PC-3 (cell line): Measurements from ENCODE around the gene SGMS1. TPM values are rescaled to one million over a fixed set of nuclear protein-coding genes. Genes with fewer than 3 reads are reported as not detected.
A peak's percentile ranks its signal among the peaks of the same experiment; 100 is the strongest.

Source experiments
- ATAC-seq: fragments of 200-7000 bp; cut with Tn5 transposase; 2 replicates; pipeline ENCODE4 v1.9.1; 2020; ENCODE audit warnings: mild to moderate bottlenecking, moderate library complexity
- BruUV-seq: library from RNA; stranded (reverse); fragments of 400-500 nt; replicated peaks from 2 replicates; lab custom pipeline; 2021; lab: Mats Ljungman, UMichigan
- CTCF ChIA-PET: fragments of 300-600 bp; sonication (Branson Sonifier 250); formaldehyde crosslinking; loops from one replicate; lab custom pipeline; 2022; ENCODE audit warnings: antibody characterized with exemption; lab: Charles Lee
- POLR2A ChIA-PET: fragments of 300-600 bp; sonication (Branson Sonifier 250); formaldehyde crosslinking; loops from one replicate; lab custom pipeline; 2022; ENCODE audit warnings: antibody characterized with exemption; ENCODE audit not compliant: unreplicated experiment; lab: Charles Lee
- DNase-seq: peaks from one replicate; pipeline ENCODE4 v3.0.0-alpha.2; 2015
- H2AFZ ChIP-seq: fragments of 300-600 bp; sonication (generic); 2 replicates; pipeline ENCODE4 v1.6.0; 2016; ENCODE audit warnings: antibody characterized with exemption, low read length
- H3F3A ChIP-seq: fragments of 300-600 bp; sonication (generic); one replicate; pipeline ENCODE4 v1.6.0; 2017; ENCODE audit warnings: antibody characterized with exemption, low read length, control low read depth, mild to moderate bottlenecking; ENCODE audit not compliant: unreplicated experiment
- H3K27ac ChIP-seq: fragments of 300-600 bp; sonication (generic); 2 replicates; pipeline ENCODE4 v1.5.1; 2016; ENCODE audit warnings: mild to moderate bottlenecking, low read length
- H3K27me3 ChIP-seq: fragments of 300-600 bp; sonication (generic); 2 replicates; pipeline ENCODE4 v1.6.1; 2016; ENCODE audit warnings: low read length, mixed read lengths
- H3K36me3 ChIP-seq: fragments of 300-600 bp; sonication (generic); 2 replicates; pipeline ENCODE4 v1.6.1; 2016; ENCODE audit warnings: low read depth, mixed run types, low read length, mixed read lengths
- H3K4me1 ChIP-seq: fragments of 300-600 bp; sonication (generic); 2 replicates; pipeline ENCODE4 v1.5.1; 2016; ENCODE audit warnings: low read length; ENCODE audit not compliant: insufficient read depth
- H3K4me2 ChIP-seq: fragments of 300-600 bp; sonication (generic); 2 replicates; pipeline ENCODE4 v1.6.0; 2016; ENCODE audit warnings: low read length
- H3K4me3 ChIP-seq: fragments of 300-600 bp; sonication (generic); 2 replicates; pipeline ENCODE4 v1.5.1; 2016; ENCODE audit warnings: mild to moderate bottlenecking, low read length, mixed read lengths
- H3K79me2 ChIP-seq: fragments of 300-600 bp; sonication (generic); 2 replicates; pipeline ENCODE4 v1.6.1; 2017; ENCODE audit warnings: low read length, mixed read lengths
- H3K9ac ChIP-seq: fragments of 300-600 bp; sonication (generic); 2 replicates; pipeline ENCODE4 v1.6.0; 2016; ENCODE audit warnings: mild to moderate bottlenecking, low read length
- H3K9me2 ChIP-seq: fragments of 300-600 bp; sonication (generic); replicated peaks from 2 replicates; pipeline ENCODE4 v1.6.1; 2016; ENCODE audit warnings: mixed run types, low read length, mixed read lengths
- H3K9me3 ChIP-seq: fragments of 300-600 bp; sonication (generic); 2 replicates; pipeline ENCODE4 v1.6.1; 2016; ENCODE audit warnings: low read length, mixed read lengths
- H4K20me1 ChIP-seq: fragments of 300-600 bp; sonication (generic); 2 replicates; pipeline ENCODE4 v1.6.1; 2016; ENCODE audit warnings: low read length, mixed read lengths
- CTCF ChIP-seq: fragments of 300-600 bp; sonication (generic); conservative IDR thresholded peaks from 2 replicates; pipeline ENCODE4 v1.5.1; 2017; ENCODE audit warnings: antibody characterized with exemption, low read depth, mild to moderate bottlenecking, low read length
- EZH2 ChIP-seq: fragments of 300-600 bp; sonication (generic); IDR thresholded peaks from one replicate; pipeline ENCODE4 v1.6.1; 2017; ENCODE audit warnings: antibody characterized with exemption, mild to moderate bottlenecking, low read length; ENCODE audit not compliant: unreplicated experiment
- EZH2phosphoT487 ChIP-seq: fragments of 300-600 bp; sonication (generic); IDR thresholded peaks from 2 replicates; pipeline ENCODE4 v1.6.1; 2018; ENCODE audit warnings: mild to moderate bottlenecking, antibody characterized with exemption, low read length, borderline replicate concordance
- intact Hi-C: fragments of 100-400 bp; cut with micrococcal nuclease; formaldehyde crosslinking; loops from 2 replicates; pipeline ENCODE4 v1.9.0; 2023
- total RNA-seq: library from RNA; depleted of rRNA; stranded (reverse); fragments of >200 nt; gene quantifications from 2 replicates; pipeline ENCODE4 v1.2.3, GENCODE V29; 2014

Gene SGMS1
- total RNA-seq, 1 experiment from 2014 or later, result 61.4 TPM

GRCh38 chr10:50501924-50502452, 121.8 kb downstream of the SGMS1 start:
- H3K9me2 ChIP-seq, result no peaks in the 10 kb centered on the region
- CTCF ChIA-PET, result no interaction called here
- no peak overlapping the region for H3K4me3 ChIP-seq
- no peaks in the 10 kb centered on the region for H4K20me1 ChIP-seq
- TF ChIP-seq CTCF (no peak), EZH2phosphoT487 (no peak), EZH2 (no peak)
- H3K9ac ChIP-seq, result no peak overlapping the region
- peaks cover 8% of the 10 kb centered on the region; the same call in 1 of the 2 replicates for H3K79me2 ChIP-seq
- no peaks in the 10 kb centered on the region for H3K36me3 ChIP-seq
- POLR2A ChIA-PET, result no interaction called here
- peak; percentile 51 for DNase-seq
- peak; percentile 55 for ATAC-seq
- peak overlapping the region; percentile 5 for H3K4me2 ChIP-seq
- H3K4me1 ChIP-seq, result peaks cover 39% of the 10 kb centered on the region
- no peaks in the 10 kb centered on the region for H3K9me3 ChIP-seq
- H3K27ac ChIP-seq, result peak overlapping the region; percentile 49
- no peaks in the 10 kb centered on the region for H3F3A ChIP-seq
- intact Hi-C loops, result loop anchor here (1.0 to 5.0 kb wide), 3 partner anchors 31 to 175 kb away; partner anchors contain the start of gene SGMS1
- H2AFZ ChIP-seq, result no peak overlapping the region
- no TSS peak for BruUV-seq
- H3K27me3 ChIP-seq, result no peaks in the 10 kb centered on the region

GRCh38 chr10:50501478-50501877, 122.3 kb downstream of the SGMS1 start:
- POLR2A ChIA-PET, result interaction anchor here (0.7 kb wide), 1 partner anchor 82 kb away, joined by 3 read pairs; no protein-coding TSS in a partner anchor
- intact Hi-C loops, result loop anchor here (1.0 to 5.0 kb wide), 3 partner anchors 30 to 174 kb away; partner anchors contain the start of gene SGMS1
- H3K9ac ChIP-seq, result no peak overlapping the region
- no peaks in the 10 kb centered on the region for H3K27me3 ChIP-seq
- H3K4me2 ChIP-seq, result no peak overlapping the region
- peak overlapping the region; percentile 49 for H3K27ac ChIP-seq
- DNase-seq (peak; percentile 90), ATAC-seq (peak; percentile 96)
- H4K20me1 ChIP-seq, result no peaks in the 10 kb centered on the region
- no peak overlapping the region for H2AFZ ChIP-seq
- peaks cover 8% of the 10 kb centered on the region; the same call in 1 of the 2 replicates for H3K79me2 ChIP-seq
- TF ChIP-seq CTCF (no peak), EZH2phosphoT487 (no peak), EZH2 (no peak)
- no peaks in the 10 kb centered on the region for H3K36me3 ChIP-seq
- H3K4me1 ChIP-seq, result peaks cover 39% of the 10 kb centered on the region
- H3F3A ChIP-seq, result no peaks in the 10 kb centered on the region
- no peaks in the 10 kb centered on the region for H3K9me3 ChIP-seq
- CTCF ChIA-PET, result no interaction called here
- no peaks in the 10 kb centered on the region for H3K9me2 ChIP-seq
- no peak overlapping the region for H3K4me3 ChIP-seq
- no TSS peak for BruUV-seq

GRCh38 chr10:50498465-50498864, 125.3 kb downstream of the SGMS1 start:
- Histone ChIP-seq H3K79me2 (peaks cover 8% of the 10 kb centered on the region; the same call in 1 of the 2 replicates), H2AFZ (no peak overlapping the region), H3K4me2 (no peak overlapping the region), H3K9me3 (no peaks in the 10 kb centered on the region), H3K9ac (no peak overlapping the region), H3K36me3 (no peaks in the 10 kb centered on the region), H3K4me3 (no peak overlapping the region), H3K27ac (no peak overlapping the region), H3K4me1 (peaks cover 27% of the 10 kb centered on the region), H3F3A (no peaks in the 10 kb centered on the region), H4K20me1 (no peaks in the 10 kb centered on the region), H3K27me3 (no peaks in the 10 kb centered on the region), H3K9me2 (no peaks in the 10 kb centered on the region)
- POLR2A ChIA-PET, result no interaction called here
- BruUV-seq, result no TSS peak
- ATAC-seq, result no peak
- TF ChIP-seq EZH2, result no peak
- CTCF ChIA-PET, result no interaction called here
- intact Hi-C loops, result no loop called here
- no peak for DNase-seq
